GM23338 (cell line): ENCODE results near the gene HS6ST2.

ENCODE experiments used
- CREB1 ChIP-seq: fragments of 250-450 bp; sonication (Bioruptor Pico); IDR thresholded peaks from 2 replicates; pipeline ENCODE4 v1.5.0; 2020; ENCODE audit warnings: low read depth, mild to moderate bottlenecking, moderate library complexity
- EZH2 ChIP-seq: fragments of 200-600 bp; sonication (generic); IDR thresholded peaks from one replicate; pipeline ENCODE4 v1.8.0; 2017; ENCODE audit warnings: antibody characterized with exemption, mild to moderate bottlenecking, low read depth; ENCODE audit not compliant: unreplicated experiment
- EZH2phosphoT487 ChIP-seq: fragments of 200-600 bp; sonication (generic); IDR thresholded peaks from one replicate; pipeline ENCODE4 v1.8.1; 2018; ENCODE audit warnings: antibody characterized with exemption; ENCODE audit not compliant: unreplicated experiment
- JUNB ChIP-seq: IDR thresholded peaks from one replicate; pipeline ENCODE4 v1.6.1; 2016; ENCODE audit warnings: antibody characterized with exemption; ENCODE audit not compliant: unreplicated experiment
- POLR2AphosphoS5 ChIP-seq: IDR thresholded peaks from 2 replicates; pipeline ENCODE4 v1.6.1; 2016; ENCODE audit warnings: antibody characterized with exemption, low read depth
- STAT1 ChIP-seq: IDR thresholded peaks from one replicate; pipeline ENCODE4 v1.6.1; 2016; ENCODE audit warnings: antibody characterized with exemption; ENCODE audit not compliant: unreplicated experiment
- ZNF114 ChIP-seq: fragments of 250-450 bp; sonication (Bioruptor Pico); IDR thresholded peaks from 2 replicates; pipeline ENCODE4 v1.5.0; 2020; ENCODE audit warnings: mild to moderate bottlenecking, moderate library complexity
- TF ChIP-seq, protein P1 (sequence below), 2 experiments: fragments of 200-600 bp in 1 of 2; sonication (generic) in 1 of 2; conservative IDR thresholded peaks; 2 replicates each; pipeline versions ENCODE4 v1.5.1 to v1.6.1; 2016 to 2017; ENCODE audit warnings: antibody characterized with exemption in 2 of 2, low read depth in 2 of 2, mild to moderate bottlenecking in 2 of 2, moderate library complexity in 1 of 2
- TF ChIP-seq, protein P2 (sequence below): IDR thresholded peaks from one replicate; pipeline ENCODE4 v1.6.1; 2018; ENCODE audit warnings: antibody characterized with exemption; ENCODE audit not compliant: unreplicated experiment

DNA sequence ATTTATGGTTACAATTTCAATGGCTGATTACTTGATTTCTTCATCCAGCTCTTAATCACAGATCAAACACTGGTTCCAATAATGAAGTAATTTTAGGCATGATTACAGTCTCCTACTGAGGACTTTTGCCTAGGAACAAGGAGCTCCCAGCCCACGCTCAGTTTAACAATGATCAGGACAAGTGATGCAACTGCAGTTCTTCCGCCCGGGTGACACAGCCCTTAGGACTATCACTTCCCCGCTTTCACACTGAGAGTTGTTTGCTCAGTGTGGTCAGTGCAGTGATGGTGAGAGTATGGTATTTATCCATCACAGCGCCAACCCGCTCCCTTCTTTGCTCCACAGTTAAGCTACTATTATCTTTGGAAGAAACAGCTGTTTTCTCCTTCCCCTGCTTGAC is 266.4 kb downstream of the HS6ST2 start:
- TF ChIP-seq, protein P1, sequence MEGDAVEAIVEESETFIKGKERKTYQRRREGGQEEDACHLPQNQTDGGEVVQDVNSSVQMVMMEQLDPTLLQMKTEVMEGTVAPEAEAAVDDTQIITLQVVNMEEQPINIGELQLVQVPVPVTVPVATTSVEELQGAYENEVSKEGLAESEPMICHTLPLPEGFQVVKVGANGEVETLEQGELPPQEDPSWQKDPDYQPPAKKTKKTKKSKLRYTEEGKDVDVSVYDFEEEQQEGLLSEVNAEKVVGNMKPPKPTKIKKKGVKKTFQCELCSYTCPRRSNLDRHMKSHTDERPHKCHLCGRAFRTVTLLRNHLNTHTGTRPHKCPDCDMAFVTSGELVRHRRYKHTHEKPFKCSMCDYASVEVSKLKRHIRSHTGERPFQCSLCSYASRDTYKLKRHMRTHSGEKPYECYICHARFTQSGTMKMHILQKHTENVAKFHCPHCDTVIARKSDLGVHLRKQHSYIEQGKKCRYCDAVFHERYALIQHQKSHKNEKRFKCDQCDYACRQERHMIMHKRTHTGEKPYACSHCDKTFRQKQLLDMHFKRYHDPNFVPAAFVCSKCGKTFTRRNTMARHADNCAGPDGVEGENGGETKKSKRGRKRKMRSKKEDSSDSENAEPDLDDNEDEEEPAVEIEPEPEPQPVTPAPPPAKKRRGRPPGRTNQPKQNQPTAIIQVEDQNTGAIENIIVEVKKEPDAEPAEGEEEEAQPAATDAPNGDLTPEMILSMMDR (conservative IDR thresholded peaks at IDR 0.05; ENCODE audit: low read depth in 2 of 2): no peak
- TF ChIP-seq CREB1 (no peak), JUNB (no peak), POLR2AphosphoS5 (no peak), ZNF114 (CRISPR knock-in tag) (no peak), EZH2phosphoT487 (no peak), EZH2 (no peak), STAT1 (no peak)
- TF ChIP-seq, protein P2, sequence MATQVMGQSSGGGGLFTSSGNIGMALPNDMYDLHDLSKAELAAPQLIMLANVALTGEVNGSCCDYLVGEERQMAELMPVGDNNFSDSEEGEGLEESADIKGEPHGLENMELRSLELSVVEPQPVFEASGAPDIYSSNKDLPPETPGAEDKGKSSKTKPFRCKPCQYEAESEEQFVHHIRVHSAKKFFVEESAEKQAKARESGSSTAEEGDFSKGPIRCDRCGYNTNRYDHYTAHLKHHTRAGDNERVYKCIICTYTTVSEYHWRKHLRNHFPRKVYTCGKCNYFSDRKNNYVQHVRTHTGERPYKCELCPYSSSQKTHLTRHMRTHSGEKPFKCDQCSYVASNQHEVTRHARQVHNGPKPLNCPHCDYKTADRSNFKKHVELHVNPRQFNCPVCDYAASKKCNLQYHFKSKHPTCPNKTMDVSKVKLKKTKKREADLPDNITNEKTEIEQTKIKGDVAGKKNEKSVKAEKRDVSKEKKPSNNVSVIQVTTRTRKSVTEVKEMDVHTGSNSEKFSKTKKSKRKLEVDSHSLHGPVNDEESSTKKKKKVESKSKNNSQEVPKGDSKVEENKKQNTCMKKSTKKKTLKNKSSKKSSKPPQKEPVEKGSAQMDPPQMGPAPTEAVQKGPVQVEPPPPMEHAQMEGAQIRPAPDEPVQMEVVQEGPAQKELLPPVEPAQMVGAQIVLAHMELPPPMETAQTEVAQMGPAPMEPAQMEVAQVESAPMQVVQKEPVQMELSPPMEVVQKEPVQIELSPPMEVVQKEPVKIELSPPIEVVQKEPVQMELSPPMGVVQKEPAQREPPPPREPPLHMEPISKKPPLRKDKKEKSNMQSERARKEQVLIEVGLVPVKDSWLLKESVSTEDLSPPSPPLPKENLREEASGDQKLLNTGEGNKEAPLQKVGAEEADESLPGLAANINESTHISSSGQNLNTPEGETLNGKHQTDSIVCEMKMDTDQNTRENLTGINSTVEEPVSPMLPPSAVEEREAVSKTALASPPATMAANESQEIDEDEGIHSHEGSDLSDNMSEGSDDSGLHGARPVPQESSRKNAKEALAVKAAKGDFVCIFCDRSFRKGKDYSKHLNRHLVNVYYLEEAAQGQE: no peak
